Hematopoietic multipotent progenitor cell treated with erythropoietin and hydrocortisone succinate and interleukin-3 and kit ligand, for 15 days (in vitro differentiated cells): ENCODE measurements around the gene PAX3.

Experiments
- DNase-seq: peaks from one replicate; pipeline ENCODE4 v3.0.0-alpha.2; 2015; ENCODE audit warnings: low spot score

Gene PAX3

DNA sequence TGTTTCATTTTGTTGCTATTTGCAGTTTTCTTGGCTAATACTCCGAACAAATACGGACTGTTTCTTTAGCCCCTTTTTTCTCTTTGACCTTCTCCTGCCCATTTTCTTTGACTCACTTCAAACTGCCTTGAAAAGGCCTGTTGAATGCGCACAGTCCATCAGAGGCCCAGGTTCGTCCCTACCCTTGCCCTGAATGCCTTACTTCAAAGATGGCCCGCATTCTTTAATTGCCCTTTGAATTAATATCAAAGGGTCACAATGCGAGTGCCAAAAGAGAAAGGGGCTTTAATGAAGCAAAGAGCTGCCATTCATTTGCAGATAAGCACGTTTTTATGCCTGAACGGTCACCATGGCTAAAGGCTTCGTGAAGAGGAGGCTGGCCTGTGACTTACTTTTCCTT lies 29.7 kb downstream of the PAX3 start:
- no peak for DNase-seq

DNA sequence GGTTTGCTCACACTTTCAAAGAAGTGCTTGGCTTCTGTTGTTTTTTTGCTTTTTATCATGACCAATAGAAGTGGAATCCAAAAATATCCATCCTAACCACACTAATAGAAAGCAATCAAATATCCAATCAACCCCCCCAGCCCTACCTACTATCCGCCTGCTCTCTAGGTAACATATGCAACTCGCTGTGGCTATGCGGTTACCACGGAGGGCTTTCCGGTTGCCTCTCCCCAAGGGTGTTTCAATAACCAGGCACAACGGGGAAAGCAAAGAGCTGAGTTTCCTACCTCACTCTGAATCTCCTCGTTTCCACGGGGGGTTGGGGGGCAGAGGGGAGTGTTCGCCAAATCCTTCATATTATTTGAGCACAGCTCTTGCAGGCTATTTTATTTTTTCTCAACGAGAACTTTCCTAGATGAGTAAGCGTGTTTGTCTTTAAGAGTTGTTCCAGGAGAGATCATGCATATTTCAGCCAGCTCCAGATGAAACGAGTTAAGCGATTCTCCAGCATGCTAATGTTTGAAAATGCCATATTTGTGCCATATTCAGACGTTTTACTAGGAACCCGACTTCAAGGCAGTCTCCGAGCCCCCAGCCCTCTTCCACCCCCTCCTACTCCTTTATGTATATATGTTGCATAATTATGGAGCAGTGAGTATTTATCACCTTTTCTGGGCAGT lies 30.3 kb downstream of the PAX3 start:
- DNase-seq = no peak

DNA sequence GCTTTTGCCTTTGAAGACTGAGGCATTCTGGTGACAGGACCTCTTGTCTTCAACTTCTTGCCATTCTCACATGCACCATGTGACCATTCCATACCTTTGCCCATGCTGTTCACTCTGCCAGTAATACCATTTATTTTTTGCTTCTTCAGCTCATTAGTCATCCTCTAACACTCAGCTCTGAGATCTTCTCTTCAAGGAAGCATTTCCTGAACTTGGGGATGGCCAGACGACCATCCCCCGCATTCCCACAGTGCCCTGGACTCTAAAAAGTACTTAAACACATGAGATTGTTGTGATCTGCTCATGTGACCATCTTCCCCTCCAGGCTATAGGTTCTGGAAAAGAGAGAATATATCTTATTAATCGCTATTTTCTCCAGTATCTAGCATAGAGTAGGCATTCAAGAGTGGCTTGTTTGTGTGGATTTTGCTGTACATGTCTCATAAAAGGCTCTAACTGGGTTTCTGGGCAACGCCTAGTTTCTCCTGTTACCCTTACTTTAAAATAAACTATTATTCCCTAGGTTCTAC lies 33.9 kb downstream of the PAX3 start:
- no peak for DNase-seq

DNA sequence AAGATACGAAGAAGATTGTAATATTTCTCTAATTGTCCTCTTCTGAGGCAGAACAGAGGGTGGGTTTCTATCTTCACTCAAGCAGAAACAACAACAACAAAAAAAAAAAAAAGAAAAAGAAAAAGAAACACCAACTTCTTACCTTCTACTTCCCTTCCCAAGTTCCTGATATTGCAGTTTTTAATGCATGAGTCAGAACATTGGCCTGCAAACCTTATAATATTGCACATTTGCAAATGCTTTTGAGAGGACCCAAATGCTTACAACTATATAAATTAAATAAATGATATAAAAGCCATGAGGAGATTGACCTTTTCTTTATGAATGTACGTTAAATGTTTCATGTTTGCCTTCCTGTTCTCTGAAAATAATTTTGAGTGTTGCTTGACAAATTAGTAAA lies 37.3 kb downstream of the PAX3 start:
- no peak for DNase-seq

DNA sequence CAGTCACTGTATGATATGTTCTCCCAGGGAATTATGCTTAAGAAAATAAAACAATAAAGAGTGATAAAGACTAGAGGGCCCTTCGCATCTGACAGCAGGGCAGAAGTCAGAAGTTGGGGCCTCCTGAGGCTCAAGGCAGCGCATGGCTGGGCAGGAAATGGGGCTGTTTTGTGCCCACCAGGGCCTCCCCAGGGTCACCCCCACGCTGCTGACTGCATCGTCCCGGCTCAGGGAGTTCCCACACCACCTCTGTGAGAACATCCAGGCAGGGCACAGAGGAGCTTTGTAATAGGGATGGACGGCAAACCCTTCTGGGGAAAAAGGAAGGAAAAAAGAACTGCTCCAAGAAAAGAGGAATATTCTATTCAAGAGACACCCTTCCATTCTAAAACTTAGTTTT lies 41.2 kb downstream of the PAX3 start:
- DNase-seq = no peak

DNA sequence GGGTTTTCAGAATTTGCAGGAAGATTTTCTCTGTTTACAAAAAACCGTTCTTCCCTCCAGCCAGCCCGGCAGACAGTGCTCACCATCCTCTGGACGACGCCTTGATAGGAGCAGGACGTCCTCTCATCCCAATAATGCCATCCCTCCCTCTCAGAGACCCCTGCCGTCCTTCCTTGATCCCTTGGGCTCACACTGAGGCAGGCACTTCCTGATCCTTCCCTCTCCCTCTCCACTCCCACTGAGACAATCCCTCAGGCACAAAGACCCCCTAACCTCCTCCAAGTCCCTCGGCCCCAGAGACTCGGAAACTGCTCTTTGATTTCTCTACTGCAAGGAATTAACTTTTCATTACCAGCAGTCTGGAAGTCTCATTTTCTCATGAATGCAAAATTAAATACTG lies 42.5 kb downstream of the PAX3 start:
- no peak for DNase-seq

DNA sequence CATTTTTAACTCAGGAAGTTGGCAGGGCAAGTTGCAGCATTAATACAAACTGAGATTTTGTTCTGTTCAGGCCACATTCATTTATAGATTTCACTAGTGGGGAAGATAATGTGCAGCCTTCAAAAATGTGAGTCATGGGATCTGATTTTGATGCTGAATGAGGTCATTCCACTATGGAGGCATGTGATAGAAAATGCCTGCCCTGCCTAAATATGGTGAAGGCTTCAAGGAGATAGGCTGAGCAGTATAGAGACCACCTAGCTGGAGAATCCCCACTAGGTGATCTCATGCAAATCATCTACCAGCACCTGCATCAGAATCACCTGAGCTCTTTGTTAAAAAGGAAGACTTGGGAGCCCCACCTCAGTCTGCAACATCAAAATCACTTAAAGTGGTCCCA lies 43.7 kb downstream of the PAX3 start:
- DNase-seq = no peak

DNA sequence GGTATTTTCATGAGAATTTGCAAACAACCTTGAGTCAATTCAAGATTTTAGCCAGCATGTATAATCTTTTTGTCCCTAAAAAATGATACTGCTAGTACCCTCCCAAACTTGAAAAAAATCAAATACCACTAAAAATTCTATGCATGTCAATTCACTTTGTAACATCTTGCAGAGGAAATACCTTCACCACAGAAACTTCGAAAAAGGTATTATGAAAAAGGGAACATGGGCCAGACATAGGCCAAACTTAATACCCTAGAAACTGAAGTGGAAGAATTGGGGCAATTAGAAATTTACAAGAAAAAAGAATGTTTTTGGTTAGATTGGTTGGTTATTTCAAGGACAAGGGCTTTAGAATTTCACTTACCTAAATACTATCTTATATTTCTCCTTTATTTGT lies 48.5 kb downstream of the PAX3 start:
- DNase-seq = no peak

DNA sequence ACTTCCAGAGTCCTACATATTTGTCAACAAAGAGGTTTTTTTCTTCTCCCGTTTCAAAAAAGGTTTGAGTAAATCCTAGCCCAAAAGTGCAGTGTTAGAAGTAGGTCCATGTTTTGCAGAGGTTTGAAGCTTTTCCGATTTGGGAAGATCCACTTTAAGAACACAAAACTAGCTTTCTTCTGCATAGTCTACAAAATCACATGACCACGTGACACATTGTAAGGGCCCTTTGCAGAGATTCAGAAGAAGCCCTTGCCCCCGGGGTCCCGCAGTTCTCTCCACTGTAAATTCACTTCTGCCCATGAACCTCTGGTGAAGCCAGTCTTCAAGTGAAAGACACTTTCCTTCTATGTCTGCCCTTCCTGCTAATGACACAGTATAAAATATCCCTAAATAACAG lies 49.4 kb downstream of the PAX3 start:
- no peak for DNase-seq

DNA sequence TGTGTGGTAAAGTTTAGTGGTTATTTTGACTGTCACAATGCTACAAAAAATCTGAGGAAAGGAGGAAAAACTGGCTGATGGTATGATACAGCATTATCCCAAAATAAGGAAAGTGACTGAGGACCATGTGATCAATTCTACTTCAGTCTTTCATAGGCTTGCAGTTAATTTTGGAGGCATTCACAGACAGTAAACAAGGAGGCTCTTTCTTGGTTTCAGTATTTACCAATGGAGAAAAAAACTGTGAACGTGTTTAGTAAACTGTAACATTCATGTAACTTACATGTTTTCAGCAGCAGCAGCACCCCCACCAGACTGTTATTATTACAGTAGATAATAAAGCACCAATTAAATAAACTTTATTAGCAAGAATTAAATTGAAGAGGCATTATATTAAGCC lies 50.0 kb downstream of the PAX3 start:
- DNase-seq = no peak

DNA sequence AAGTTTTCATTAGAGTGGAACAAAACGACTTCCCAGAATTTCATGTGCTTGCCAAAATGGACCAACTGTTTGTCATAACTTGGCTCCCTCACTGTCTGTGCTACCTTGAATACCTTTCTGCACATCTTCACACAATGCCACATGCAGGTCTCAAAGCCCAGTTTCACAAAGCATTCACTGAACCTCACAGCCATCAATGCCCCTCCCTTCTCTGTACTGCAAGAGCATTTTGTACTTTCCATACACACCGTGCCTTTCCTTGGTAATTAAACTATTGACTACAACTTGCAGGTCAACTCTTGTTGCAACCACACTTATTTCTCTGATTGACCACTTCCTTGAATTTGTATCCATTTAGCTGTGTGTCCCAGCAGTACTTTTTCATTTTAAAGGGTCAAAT lies 50.5 kb downstream of the PAX3 start:
- no peak for DNase-seq

DNA sequence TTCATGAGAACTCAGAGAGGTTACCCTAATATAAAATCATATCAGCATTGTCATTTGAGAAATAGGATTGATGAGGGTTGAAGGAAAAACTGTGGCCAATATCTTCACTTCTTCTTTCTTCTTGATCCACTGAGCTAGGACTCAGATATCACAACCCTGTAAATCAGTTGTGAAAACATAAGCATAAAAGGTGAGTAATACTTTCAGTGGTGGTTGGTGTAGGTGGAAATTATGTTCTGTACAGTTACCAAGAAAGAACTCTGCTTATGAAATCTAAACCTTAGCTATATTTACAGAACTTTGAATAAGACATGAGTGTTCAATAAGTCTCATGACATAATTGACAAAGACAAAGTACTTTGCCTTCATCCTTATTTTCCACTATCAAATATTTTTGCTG lies 56.3 kb downstream of the PAX3 start:
- no peak for DNase-seq

DNA sequence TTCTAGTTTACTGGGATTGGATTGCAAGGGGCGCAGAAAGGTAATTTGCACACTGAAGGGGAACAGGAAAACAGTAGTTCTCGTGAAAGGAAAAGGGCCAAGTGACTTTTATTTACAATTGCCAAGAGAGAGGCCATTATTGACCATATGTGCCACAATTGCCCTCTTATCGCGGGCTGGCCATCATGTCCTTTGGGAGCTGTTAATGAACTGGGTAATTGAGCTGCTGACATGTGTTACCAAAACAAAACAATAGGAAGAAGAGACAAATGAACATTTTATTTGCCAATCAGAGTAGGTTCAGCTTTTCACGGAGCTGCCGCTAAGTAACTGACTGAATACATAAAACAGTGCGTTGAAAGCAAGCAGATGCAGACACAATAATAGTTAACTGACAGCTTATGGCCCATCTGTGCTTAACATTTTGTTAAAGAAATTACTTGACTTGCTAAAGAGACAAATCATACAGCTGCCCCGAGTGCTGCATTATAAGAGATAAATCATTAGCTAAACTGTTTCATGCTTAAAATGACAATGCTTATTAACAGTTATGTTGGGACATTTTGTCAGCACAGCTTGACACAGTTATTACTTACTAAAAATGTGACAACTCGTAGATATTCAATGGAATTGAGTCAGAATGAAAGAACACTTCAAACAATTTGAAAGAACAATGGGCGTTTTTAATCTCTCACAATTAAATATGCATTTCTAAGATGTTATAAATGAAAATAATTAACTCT lies 57.5 kb downstream of the PAX3 start:
- DNase-seq = no peak

DNA sequence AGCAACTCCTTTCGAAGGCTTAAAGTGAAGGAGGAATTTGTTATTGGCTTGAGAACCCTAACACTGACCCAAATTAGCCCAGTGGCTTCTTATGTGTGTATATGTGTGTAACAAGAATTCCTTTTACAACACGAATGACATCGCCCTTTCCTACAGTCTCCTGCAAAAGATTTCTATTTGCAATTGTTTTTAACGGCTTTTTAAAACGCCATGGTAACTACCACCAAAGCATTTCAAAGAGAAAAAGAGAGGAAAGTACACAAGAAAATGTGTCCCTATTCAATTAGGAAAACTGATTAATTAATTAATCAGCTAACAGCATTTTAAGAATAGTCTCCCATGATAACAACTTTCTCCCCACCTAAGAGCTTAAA lies 58.1 kb downstream of the PAX3 start:
- DNase-seq = no peak

DNA sequence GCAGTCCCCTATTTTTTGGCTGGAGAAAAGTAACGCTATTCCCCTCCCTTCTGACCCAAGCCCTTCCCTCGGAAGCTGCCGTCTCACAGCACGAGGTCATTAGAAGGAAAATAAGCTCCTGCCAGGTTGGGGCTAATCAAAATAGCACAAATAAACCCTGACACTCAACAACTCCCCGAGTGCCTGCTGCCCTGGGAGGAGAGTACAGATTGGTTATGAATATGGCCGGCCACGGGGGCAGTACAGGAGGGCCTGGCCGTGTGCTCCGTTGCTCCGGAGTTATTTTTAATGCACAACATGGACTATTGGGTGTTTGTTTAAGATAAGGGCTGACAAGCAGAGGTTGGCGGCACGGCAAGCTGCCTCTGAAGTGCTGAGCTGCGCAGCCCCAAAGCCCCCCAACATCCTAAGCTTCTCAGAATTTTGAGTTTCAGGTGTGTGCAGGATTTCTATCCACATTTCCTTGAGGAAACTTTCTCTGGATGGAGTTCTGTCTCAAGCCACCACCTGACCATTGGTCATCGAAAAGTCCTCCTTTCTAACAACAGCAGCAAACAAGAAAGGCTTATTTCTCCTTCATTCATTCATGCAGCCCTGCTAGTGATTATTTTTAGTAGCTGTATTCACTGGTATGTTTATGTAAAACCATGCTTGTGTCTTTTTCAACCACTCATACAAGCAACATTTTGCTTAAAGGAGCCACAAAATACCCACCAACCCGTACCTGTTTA lies 58.7 kb downstream of the PAX3 start:
- no peak for DNase-seq

DNA sequence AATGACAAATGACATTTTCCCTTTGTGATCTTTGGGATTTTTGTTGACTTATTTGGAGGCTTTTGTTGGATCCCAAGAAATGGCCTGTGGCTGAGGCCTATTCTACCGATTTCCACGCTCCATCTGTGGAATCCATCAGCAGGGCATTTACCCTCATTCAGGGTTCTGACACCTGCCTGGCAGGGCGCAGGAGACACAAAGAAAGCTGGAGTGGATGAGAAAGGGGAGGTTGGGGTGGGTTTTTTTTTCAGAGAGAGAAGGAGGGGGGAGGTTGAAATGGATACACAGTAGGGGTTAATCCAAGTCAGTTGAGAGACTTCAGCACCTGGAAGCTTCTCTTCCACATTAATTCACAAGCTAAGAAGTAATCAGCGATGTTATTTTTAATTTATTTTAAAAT lies 59.7 kb downstream of the PAX3 start:
- DNase-seq = no peak

DNA sequence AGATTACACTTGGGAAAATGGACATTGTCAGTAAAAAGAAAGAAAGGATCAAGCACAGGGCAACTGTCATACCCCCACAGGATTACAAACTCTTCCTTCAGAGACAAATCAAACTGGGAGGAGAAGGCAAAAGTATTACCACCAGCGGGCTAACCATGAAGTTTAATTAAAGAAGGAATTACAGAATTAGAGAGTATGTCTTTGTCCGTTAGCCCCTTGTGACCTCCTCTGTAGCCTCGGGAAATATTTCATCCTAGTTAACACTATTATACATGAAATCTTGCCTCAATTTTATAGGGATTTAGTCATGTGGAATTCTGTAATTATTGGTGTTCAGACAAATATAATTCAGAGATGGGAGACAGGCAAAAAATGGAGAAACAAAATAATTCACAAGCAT lies 60.7 kb downstream of the PAX3 start:
- no peak for DNase-seq

DNA sequence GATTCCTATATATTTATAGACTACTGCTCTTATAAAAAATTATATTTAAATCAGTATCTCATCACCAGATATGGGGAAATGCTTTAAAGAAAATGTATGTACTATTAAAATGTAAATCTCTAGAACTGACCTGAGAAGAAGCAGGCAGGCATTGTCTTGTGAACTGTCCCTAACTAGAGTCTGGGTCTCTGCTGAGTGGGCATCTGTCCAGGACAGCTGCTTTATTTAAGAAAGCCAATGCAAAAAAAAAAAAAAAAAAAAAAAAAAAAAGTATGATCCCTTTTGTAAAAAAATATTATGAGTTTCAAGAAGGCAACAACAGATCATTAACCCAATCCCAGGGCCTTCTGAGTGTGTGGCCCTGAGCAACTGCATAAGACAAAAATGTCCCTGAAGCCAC lies 66.0 kb downstream of the PAX3 start:
- DNase-seq = no peak

DNA sequence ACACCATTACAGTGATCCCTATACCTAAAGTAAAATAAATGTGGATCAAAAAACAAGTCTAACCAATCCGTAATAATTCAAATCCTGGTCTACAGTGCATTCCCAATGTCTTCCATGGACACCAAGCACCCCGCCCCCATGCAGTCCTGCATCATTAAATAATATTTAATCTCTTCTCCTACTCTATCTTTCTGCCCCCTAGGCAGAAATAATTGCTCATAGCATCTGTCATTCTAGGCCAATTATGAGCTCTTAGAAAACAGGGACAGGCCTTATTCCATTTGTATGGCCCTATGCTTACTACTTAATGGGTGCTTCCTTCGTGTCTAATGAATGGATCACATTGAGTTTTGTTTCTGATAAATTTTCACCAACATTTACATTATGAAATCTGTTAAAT lies 66.4 kb downstream of the PAX3 start:
- DNase-seq = no peak

DNA sequence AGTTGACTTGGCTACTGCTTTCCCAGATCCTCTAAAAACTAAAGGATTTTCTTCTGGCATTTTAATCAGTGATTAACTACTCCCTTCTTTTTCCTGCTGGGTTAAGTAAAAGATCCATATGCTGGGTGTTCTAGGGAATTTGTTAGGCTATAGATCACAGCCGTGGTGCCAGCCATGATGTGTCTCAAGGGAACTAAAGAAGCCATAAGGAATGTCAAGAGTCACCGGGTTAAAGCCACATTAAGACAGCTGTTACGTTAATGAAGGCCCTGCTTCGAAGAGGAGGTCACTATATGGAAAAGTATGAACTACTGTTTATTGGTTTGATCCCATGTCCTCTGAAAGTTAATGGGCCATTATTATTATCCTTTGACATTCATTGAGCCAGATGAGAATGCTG lies 70.7 kb downstream of the PAX3 start:
- no peak for DNase-seq

DNA sequence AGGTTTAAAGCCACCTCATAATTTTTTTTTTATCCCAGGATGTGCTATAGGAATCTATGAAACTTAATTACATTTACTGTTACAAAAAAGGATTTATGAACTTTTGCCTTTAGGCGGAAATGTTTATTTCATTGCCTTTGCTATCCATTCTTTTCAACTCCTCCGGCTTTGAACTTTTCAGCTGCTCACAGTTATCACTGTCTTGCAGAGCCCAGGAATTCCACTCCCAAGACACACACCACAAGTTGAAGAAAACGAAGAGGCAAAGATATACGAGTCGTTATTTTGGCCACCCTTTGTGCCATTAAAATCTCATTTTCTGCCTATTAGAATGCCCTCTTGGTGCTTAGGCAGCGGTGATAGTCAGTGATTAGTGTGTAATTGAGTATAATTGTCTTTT lies 80.0 kb downstream of the PAX3 start:
- no peak for DNase-seq

DNA sequence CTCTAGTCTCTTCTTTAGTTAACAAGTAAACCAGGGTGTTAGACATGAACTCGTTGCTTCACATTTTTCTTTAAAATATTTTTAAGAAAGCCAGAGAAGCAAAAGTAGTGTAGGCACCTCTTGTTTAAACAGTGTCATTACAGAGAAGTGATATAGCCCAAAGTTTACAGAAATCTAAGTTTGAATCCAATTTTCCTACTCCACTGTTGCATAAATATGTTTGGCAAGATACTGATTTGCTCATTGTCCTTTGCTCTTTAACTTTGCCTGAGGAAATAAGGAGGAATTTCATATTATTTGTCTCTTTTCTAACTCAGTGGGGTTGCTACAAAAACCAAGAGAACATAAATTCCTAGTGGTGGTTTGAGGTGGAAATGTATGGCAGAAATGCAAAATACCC lies 81.1 kb downstream of the PAX3 start:
- no peak for DNase-seq

DNA sequence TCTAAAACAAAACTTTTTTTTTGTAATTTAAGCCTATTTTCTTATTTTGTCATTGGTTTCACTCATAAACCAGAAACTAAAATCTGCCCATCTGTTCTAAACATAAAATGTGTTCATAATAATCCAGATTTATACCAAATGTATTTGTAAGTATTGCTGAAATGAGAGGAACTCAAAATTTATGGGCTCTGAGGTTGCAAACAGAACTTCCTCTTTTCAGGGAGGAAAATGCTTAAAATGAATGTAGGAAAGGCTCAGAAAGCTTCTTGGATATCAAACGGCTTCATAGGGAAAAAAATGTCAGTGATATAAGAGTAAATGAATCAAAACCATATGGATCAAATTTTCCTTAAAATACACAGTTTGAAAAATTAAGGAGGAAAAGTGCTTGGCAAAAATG lies 83.9 kb downstream of the PAX3 start:
- no peak for DNase-seq
